HepG2 (cell line): ENCODE data around the gene BICRAL. TPM values are rescaled to one million over a fixed set of nuclear protein-coding genes. Genes with fewer than 3 reads are reported as not detected.
"Not testable (repeated sequence)": the region's sequence is repeated elsewhere in the genome, so short reads cannot be mapped to it uniquely, and the experiment has no call there.

Experiments used
- ARID4A ChIP-seq: sonication (generic); formaldehyde crosslinking; IDR thresholded peaks from 2 replicates; pipeline ENCODE4 v1.5.0; 2020; ENCODE audit warnings: mild to moderate bottlenecking, missing genetic modification reagents, borderline replicate concordance
- HNF1A ChIP-seq, 2 experiments: sonication (generic) in 1 of 2; formaldehyde crosslinking in 1 of 2; IDR thresholded peaks; 2 replicates each; pipeline versions ENCODE4 v1.4.0 to v1.6.1; 2016 to 2020; ENCODE audit warnings: borderline replicate concordance in 1 of 2, low read depth in 1 of 2, mild to moderate bottlenecking in 1 of 2, missing genetic modification reagents in 1 of 2
- MYC ChIP-seq: sonication (generic); formaldehyde crosslinking; IDR thresholded peaks from 2 replicates; pipeline ENCODE4 v1.9.0; 2021; ENCODE audit warnings: missing genetic modification reagents, borderline replicate concordance
- NONO ChIP-seq, 2 experiments: fragments of 450-650 bp in 1 of 2; sonication (generic) in 1 of 2; formaldehyde crosslinking in 1 of 2; IDR thresholded peaks in 1 of 2; conservative IDR thresholded peaks in 1 of 2; 2 replicates each; pipeline versions ENCODE4 v1.6.1 to v1.8.0; 2017 to 2022; ENCODE audit warnings: mild to moderate bottlenecking in 1 of 2, missing genetic modification reagents in 1 of 2, moderate library complexity in 1 of 2
- RFXAP ChIP-seq: sonication (generic); formaldehyde crosslinking; IDR thresholded peaks from 2 replicates; pipeline ENCODE4 v1.4.0; 2020; ENCODE audit warnings: missing genetic modification reagents, borderline replicate concordance
- SNAPC5 ChIP-seq: sonication (generic); formaldehyde crosslinking; IDR thresholded peaks from 2 replicates; pipeline ENCODE4 v1.8.1; 2023; ENCODE audit warnings: mild to moderate bottlenecking, missing genetic modification reagents, borderline replicate concordance
- SOX5 ChIP-seq: IDR thresholded peaks from 2 replicates; pipeline ENCODE4 v1.6.1; 2016; ENCODE audit warnings: borderline replicate concordance
- UBTF ChIP-seq: sonication (generic); formaldehyde crosslinking; IDR thresholded peaks from 2 replicates; pipeline ENCODE4 v1.4.0; 2020; ENCODE audit warnings: mild to moderate bottlenecking, missing genetic modification reagents
- ZFX ChIP-seq: sonication (generic); formaldehyde crosslinking; IDR thresholded peaks from 2 replicates; pipeline ENCODE4 v1.4.0; 2020; ENCODE audit warnings: mild to moderate bottlenecking, low read depth, missing genetic modification reagents, moderate library complexity
- ZNF543 ChIP-seq: sonication (generic); formaldehyde crosslinking; IDR thresholded peaks from 2 replicates; pipeline ENCODE4 v1.4.0; 2020; ENCODE audit warnings: mild to moderate bottlenecking, missing genetic modification reagents
- ZNF878 ChIP-seq: sonication (generic); formaldehyde crosslinking; IDR thresholded peaks from 2 replicates; pipeline ENCODE4 v1.8.1; 2023; ENCODE audit warnings: mild to moderate bottlenecking, missing genetic modification reagents, moderate library complexity
- ZSCAN22 ChIP-seq: sonication (generic); formaldehyde crosslinking; IDR thresholded peaks from 2 replicates; pipeline ENCODE4 v1.4.0; 2020; ENCODE audit warnings: mild to moderate bottlenecking, missing genetic modification reagents
- polyA plus RNA-seq, 8 experiments: library from polyadenylated mRNA; depleted of rRNA in 3 of 8; stranded (reverse) in 7 of 8; unstranded in 1 of 8; fragments of >200 nt; fragmentation: Illumina TruSeq in 4 of 8; extraction: Trizol in 4 of 8; gene quantifications; 2 replicates each; pipeline versions ENCODE4 v1.2.1 to v1.2.3, GENCODE V29; 2011 to 2016; ENCODE audit warnings: low read depth in 4 of 8, missing spikeins in 1 of 8, mixed read lengths in 1 of 8; ENCODE audit not compliant: insufficient read depth in 1 of 8
- total RNA-seq, 5 experiments: library from RNA; depleted of rRNA; stranded (reverse); fragments of >200 nt; fragmentation: Illumina TruSeq; extraction: Trizol; gene quantifications; 2 replicates each; pipeline ENCODE4 v1.2.3, GENCODE V29; 2016; ENCODE audit warnings: low read depth in 1 of 5
- TF ChIP-seq, protein P1 (sequence below): sonication (generic); formaldehyde crosslinking; IDR thresholded peaks from 2 replicates; pipeline ENCODE4 v1.8.1; 2023; ENCODE audit warnings: mild to moderate bottlenecking, moderate library complexity, missing genetic modification reagents

BICRAL gene
- total and polyA plus RNA-seq, 2 of the 13 experiments (the other 11 are each of a cell fraction or from before 2014, with no cell fraction given), result 5.0 to 13.5 TPM

- TF ChIP-seq HNF1A (IDR thresholded peaks at IDR 0.05; ENCODE audit: low read depth); NONO (IDR thresholded peaks at IDR 0.05): not testable (repeated sequence)
- peak; percentile 11; the same call in 1 of the 2 replicates for TF ChIP-seq HNF1A (CRISPR knock-in tag; IDR thresholded peaks at IDR 0.05; ENCODE audit: borderline replicate concordance)
- TF ChIP-seq, protein P1, sequence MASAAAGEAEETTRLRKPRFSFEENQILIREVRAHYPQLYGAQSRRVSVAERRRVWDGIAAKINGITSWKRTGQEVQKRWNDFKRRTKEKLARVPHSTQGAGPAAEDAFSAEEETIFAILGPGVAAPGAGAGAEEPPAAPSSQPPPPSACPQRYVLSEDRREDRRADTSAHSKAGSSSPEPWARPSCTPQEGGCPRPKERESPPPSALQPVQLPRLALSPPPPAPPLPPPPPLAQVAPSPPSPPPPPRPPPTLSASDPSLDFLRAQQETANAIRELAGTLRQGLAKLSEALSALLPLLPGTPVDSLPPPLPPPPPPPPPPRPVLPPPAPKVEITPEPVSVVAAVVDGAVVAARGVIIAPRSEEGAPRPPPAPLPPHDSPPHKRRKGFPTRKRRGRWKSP (CRISPR knock-in tag), result peak; percentile 22; the same call in 1 of the 2 replicates
- peak; percentile 84 for TF ChIP-seq ZFX
- peak; percentile 37; the same call in 1 of the 2 replicates for TF ChIP-seq MYC
- peak; percentile 7; the same call in 1 of the 2 replicates for TF ChIP-seq SOX5
- TF ChIP-seq ZNF878 (CRISPR knock-in tag), result 0 out of 2 replicates have a peak, but pooled peaks have one; percentile 42
- TF ChIP-seq ARID4A (CRISPR knock-in tag), result peak; percentile 26; the same call in 1 of the 2 replicates
- TF ChIP-seq NONO (CRISPR knock-in tag; conservative IDR thresholded peaks at IDR 0.05), result 0 out of 2 replicates have a peak, but pooled peaks have one; percentile 22
- peak; percentile 19; the same call in 1 of the 2 replicates for TF ChIP-seq UBTF (CRISPR knock-in tag)
- TF ChIP-seq RFXAP (CRISPR knock-in tag), result 0 out of 2 replicates have a peak, but pooled peaks have one; percentile 42
- TF ChIP-seq ZSCAN22 (CRISPR knock-in tag), result 0 out of 2 replicates have a peak, but pooled peaks have one; percentile 25
- peak; percentile 21 for TF ChIP-seq ZNF543 (CRISPR knock-in tag)
- TF ChIP-seq SNAPC5 (CRISPR knock-in tag), result 0 out of 2 replicates have a peak, but pooled peaks have one; percentile 23
These were observed 120.8 kb downstream of the BICRAL start (continued) for GRCh38 chr6:42902429-42903263.
